Activated T-cell treated with anti-CD3 and anti-CD28 coated beads for 1 hour (primary cell): ENCODE measurements around the gene DCDC2C.

Experiments
- DNase-seq: peaks from one replicate; pipeline ENCODE4 v3.0.0-alpha.2; 2020; ENCODE audit warnings: low read depth

Gene DCDC2C

GRCh38 chr2:3674066-3674845, 29.1 kb upstream of the DCDC2C start:
- no peak for DNase-seq

- no peak for DNase-seq
Measured at GRCh38 chr2:3675687-3676086, 27.7 kb upstream of the DCDC2C start.

DNA sequence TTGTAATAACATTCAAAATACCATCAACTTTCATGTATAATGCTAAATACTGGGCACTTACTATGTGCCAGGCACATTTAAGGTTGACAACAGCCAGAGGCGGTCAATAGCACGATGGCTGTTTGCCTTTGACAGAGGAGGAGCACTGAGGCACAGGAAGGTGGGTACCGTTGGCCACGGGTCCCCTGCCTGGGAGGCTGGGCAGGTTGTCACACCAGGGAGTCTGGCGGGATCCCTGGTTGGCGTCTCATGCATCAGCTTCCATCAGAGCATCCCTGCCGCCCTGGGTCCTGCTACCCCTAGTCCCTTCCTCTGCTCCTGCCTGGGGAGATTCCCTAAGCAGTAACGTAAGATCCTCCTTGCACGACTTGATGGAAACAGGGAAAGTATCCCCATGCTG, 25.9 kb upstream of the DCDC2C start:
- no peak for DNase-seq

DNA sequence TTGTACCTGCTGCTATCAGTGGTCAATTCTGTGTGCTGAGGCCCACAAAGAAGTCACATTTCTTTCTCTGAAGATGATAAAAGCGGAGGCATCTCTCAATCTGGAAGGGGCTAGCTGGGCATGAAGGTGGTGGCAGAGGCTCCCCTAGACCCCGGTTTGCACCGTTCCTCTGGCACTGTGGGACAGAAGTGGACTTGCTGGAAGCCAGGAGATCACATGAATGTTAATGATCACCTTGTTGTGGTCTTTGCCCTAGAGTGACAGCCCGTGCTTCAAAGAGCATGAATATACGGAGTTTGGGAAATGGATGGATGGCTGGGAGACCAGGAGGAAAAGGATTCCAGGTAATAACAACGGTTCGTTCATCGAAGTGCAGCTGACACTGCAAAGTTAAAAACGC, 25.2 kb upstream of the DCDC2C start:
- DNase-seq, result no peak

DNA sequence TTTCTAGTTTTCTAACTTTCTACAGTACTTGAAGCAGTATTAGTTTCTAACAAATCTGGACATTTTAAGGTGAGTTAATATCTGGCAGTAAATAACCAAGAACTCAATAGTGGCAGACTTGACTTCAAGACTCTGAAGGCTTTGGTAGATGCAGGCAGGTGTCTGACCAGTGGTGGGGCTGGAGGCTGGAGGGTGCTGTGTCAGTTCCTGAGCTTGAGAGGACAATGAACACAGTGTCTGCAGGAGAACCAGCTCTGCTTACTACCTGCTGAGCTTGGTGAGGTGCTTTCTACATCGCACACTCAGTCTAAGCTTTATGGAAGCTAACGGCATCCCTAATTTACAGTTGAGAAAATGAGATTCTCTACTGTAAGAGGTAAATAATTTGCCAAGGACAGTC, 24.2 kb upstream of the DCDC2C start:
- no peak for DNase-seq

DNA sequence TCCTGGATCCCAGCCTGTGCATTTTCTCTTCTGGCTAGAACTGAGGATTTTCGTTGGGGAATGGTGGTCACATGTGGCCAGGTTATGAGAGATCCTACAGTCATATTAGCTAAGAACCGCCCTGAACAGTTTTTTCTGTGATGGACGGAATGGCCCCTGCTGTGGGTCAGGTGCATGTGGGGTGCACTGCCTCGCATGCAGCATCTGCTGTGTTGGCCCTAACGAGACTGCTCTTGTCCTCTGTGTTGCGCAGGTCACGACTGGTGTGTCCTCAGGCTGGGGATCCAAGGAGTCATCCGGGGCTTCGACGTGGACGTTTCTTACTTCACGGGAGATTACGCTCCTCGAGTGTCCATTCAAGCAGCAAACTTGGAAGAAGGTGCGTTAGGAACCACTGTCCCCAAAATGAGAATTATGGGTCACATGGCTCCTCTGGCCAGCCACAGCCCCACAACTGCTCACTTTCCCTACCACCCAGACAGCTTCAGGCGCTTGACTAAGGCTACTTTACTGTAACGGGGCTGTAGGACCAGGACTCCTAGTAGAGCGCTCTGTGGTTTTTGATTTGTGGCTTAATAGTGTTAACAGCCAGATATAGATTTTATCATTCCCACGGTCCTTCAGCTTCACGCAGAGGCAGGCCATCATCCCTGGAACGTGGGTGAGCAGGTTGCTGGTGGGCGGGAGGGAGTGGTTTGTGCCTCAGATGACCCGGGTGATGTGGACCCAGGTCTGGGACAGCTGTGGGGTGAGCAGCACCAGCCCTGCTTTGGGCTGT, 23.6 kb upstream of the DCDC2C start:
- no peak for DNase-seq

- DNase-seq, result no peak
Measured at GRCh38 chr2:3680548-3681345, 22.6 kb upstream of the DCDC2C start.

GRCh38 chr2:3681625-3682024, 21.8 kb upstream of the DCDC2C start:
- DNase-seq, result no peak

DNA sequence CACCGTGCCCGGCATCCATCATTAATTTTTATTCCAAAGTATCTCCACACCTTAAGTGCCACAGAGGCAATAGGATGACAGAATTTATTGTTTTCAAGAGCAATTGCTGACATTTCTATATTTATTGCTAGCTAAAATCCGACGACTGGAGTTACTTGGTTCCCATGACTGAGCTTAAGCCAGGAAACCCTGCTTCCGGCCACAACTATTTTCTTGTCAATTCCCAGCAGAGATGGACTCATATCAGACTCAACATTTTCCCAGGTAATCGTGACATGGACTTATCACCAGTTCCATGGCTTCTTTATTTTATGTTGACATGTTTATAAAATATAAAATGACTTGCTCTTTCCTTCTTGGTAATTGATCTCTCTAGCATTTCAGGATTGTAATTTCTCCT, 20.6 kb upstream of the DCDC2C start:
- DNase-seq, result no peak

DNA sequence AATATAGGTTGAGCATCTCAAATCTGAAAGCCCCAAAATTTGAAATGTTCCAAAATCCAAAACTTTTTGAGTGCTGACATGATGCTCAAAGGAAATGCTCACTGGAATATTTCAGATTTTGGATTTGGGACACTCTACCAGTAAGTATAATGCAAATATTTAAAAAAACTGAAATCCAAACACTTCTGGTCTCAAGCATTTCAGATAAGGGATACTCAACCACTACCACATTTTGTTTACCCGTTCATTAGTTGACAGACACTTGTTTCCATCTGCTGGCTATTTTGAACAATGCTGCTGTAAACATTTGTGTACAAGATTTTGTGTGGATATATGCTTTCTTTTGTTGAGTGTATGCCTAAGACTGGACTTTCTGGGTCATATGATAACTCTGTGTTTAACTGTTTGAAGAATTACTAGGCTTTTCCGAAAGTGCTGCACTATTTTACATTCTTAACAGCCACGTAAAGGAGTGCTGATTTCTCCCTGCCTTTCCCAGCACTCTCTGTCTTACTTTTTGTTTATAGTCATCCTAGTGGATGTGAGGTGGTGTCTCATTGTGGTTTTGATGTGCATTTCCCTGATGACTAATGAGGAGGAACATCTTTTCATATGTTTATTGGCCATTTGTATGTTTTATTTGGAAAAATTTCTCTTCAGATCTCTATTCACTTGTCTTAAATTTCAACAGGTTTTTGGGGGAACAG, 19.5 kb upstream of the DCDC2C start:
- no peak for DNase-seq

- DNase-seq, result no peak
Measured at GRCh38 chr2:3689998-3690748, 13.2 kb upstream of the DCDC2C start.

DNA sequence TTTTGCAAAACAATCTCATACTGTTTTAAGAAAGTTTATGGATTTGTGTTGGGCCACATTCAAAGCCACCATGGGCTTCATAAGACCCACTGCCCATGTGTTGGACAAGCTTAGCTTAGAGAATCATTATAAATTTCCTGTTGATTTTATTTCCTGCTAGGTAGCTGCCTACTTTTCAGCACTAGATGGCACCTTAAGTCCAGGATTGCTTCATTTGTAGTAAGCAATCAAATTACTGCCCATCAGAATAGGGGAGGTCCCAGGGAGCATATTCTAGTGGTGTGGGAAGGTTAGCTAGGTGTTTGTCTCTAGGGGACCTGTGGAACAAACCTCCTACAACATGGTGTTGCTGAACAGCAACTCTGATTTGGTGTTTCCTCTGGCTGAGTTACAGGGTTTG, 11.0 kb upstream of the DCDC2C start:
- DNase-seq, result no peak

GRCh38 chr2:3696545-3696944, 6.8 kb upstream of the DCDC2C start:
- DNase-seq, result no peak

DNA sequence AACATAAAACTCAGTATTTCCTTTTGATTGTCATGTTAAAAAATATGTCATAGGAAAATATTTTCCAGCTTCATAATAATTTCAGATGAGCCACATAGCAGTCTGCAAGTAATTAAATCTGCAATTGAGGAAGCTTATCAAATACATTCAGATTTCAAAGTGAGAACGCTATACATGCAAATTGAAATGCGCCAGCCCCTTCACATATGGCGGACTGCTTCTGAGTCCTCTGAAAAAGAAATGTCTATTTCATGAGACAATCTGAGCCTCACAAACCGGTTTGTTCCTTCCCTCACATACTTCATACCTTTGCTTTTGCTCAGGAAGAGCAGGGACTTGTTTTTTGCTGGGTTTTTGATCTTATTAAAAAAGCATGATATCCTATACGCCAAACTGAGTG, 2.3 kb upstream of the DCDC2C start:
- no peak for DNase-seq

DNA sequence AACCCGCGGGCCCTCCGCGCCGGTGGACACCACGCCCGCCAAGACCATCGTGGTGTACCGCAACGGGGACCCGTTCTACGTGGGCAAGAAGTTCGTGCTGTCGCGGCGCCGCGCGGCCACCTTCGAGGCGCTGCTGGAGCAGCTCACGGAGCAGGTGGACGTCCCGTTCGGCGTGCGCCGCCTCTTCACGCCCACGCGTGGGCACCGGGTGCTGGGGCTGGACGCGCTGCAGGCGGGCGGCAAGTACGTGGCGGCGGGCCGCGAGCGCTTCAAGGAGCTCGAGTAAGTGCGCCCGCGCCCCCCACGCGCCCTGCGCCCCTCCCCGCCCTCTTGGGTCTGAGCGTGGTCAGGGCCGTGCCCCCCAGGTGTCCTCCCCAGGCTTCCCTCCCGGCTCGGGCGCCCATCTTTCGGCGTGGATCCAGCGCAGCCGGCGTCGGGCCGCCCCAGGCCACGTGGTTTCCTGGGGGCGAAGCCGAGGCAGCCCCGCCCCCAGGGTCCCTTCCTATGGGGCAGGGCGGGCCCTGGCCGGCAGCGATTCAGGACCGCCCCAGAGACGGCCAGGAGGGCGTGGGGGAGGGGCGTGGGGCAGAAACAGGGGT, 481 bp downstream of the DCDC2C start:
- DNase-seq, result no peak

GRCh38 chr2:3704692-3705091, 1.3 kb downstream of the DCDC2C start:
- DNase-seq, result no peak

DNA sequence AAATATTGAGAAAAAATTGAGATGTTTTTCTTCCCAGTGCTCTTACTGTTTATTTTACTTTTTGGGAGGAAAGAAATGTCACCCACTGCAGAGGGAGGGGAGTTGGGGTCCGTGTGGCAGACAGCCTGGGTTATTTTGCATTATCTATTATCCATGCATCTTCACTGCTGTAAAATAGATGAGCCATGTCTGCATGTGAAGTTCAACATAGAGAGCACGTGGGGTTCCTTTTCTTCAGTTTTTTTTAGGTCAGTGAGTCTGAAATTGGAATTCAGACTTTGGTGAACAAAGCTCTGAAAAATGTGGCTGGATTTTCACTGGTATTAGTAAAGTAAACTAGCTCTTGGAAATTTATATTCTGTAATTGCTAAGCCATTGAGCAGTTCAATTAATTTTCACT, 2.4 kb downstream of the DCDC2C start:
- DNase-seq, result no peak

GRCh38 chr2:3706892-3707291, 3.5 kb downstream of the DCDC2C start:
- DNase-seq, result no peak

DNA sequence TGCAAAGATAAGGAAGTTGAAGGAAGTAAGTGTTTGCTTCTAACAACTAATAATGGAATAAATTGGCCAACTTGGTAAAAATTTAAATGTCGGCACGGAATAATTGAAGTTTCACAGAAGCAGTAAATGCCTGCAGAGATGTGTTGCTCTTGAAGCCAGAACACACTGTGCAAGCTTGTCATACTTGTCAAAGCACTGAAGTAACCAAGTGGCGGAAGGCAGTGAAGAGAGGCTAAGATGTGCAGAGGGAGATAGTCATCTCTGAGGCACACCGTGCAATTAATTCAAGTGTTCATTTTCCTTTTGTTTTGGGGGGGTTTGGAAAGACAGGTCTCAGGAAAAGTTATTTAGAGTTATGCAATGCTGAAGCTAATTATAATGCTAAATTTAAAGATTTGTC, 5.2 kb downstream of the DCDC2C start:
- no peak for DNase-seq

- no peak for DNase-seq
Measured at GRCh38 chr2:3709225-3709624, 5.8 kb downstream of the DCDC2C start.

- DNase-seq, result no peak
Measured at GRCh38 chr2:3712424-3712823, 9.0 kb downstream of the DCDC2C start.
